Endothelial cell (in vitro differentiated cells): ENCODE measurements around the gene TBPL2. TPM values are rescaled to one million over a fixed set of nuclear protein-coding genes. Genes with fewer than 3 reads are reported as not detected.
"Not testable (repeated sequence)": the region's sequence is repeated elsewhere in the genome, so short reads cannot be mapped to it uniquely, and the experiment has no call there.

Experiments
- DNase-seq: peaks from one replicate; pipeline ENCODE4 v3.0.0; 2021; ENCODE audit warnings: low spot score
- H3K27ac Mint-ChIP-seq: one replicate; pipeline ENCODE4 v1.8.0; 2021; ENCODE audit warnings: mixed read lengths, inconsistent platforms; ENCODE audit not compliant: unreplicated experiment
- H3K27me3 Mint-ChIP-seq: one replicate; pipeline ENCODE4 v1.8.0; 2021; ENCODE audit warnings: mild to moderate bottlenecking, moderate library complexity, mixed read lengths, inconsistent platforms; ENCODE audit not compliant: unreplicated experiment
- H3K36me3 Mint-ChIP-seq: one replicate; pipeline ENCODE4 v1.8.0; 2021; ENCODE audit warnings: mild to moderate bottlenecking, low read depth, mixed read lengths, inconsistent platforms; ENCODE audit not compliant: unreplicated experiment
- H3K4me1 Mint-ChIP-seq: one replicate; pipeline ENCODE4 v1.8.0; 2021; ENCODE audit warnings: mild to moderate bottlenecking, mixed read lengths, inconsistent platforms; ENCODE audit not compliant: unreplicated experiment
- H3K4me3 Mint-ChIP-seq: one replicate; pipeline ENCODE4 v1.8.0; 2021; ENCODE audit warnings: mild to moderate bottlenecking, mixed read lengths, inconsistent platforms; ENCODE audit not compliant: unreplicated experiment
- H3K9me3 Mint-ChIP-seq: one replicate; pipeline ENCODE4 v1.8.0; 2021; ENCODE audit warnings: mixed read lengths, inconsistent platforms; ENCODE audit not compliant: unreplicated experiment
- CTCF ChIP-seq: fragments of 200-600 bp; sonication (generic); IDR thresholded peaks from one replicate; pipeline ENCODE4 v1.5.0; 2021; ENCODE audit warnings: antibody characterized with exemption; ENCODE audit not compliant: unreplicated experiment
- total RNA-seq: library from RNA; stranded (reverse); fragmentation: NEBNext Ultra II Directional; extraction: Animal tissue kit (Norgen Biotek cat#: 25700); gene quantifications from one replicate; pipeline ENCODE4 v1.2.1, GENCODE V29; 2021; ENCODE audit not compliant: unreplicated experiment

The TBPL2 gene
- total RNA-seq, 1 donor from 2014 or later: not detected

- Mint-ChIP-seq H3K4me3 (no peak overlapping the region), H3K36me3 (peaks cover 28% of the 10 kb centered on the region), H3K27ac (no peak overlapping the region), H3K27me3 (no peaks in the 10 kb centered on the region), H3K4me1 (no peaks in the 10 kb centered on the region), H3K9me3 (no peaks in the 10 kb centered on the region)
- no peak for DNase-seq
- no peak for TF ChIP-seq CTCF
Observed at GRCh38 chr14:55383541-55384140, 56.8 kb downstream of the TBPL2 start.

GRCh38 chr14:55383056-55383466, 57.4 kb downstream of the TBPL2 start:
- Mint-ChIP-seq H3K27ac (peak overlapping the region; percentile 58), H3K36me3 (peaks cover 26% of the 10 kb centered on the region)
- not testable (repeated sequence) for DNase-seq, H3K9me3 Mint-ChIP-seq, H3K4me1 Mint-ChIP-seq, H3K4me3 Mint-ChIP-seq, H3K27me3 Mint-ChIP-seq

DNA sequence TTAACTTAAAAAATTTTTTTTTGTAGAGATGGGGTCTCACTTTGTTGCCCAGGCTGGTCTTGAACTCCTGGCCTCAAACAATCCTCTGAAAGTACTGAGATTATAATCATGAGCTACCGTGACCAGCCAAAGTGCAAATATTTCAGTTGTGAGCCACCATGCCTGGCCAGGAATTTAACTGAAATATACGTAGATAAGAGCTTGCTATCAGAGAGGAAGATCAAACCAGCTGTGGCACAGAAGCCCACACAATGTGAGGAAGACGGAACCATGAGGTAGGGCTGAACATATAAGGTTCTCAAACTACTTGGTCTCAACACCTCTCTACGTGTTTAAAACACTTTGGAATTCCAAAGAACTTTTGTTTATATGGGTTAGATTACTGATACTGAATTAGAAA, 57.9 kb downstream of the TBPL2 start:
- Mint-ChIP-seq H3K4me3 (no peak overlapping the region), H3K27ac (no peak overlapping the region), H3K27me3 (no peaks in the 10 kb centered on the region), H3K36me3 (peaks cover 26% of the 10 kb centered on the region), H3K4me1 (no peaks in the 10 kb centered on the region), H3K9me3 (no peaks in the 10 kb centered on the region)
- TF ChIP-seq CTCF: no peak
- DNase-seq: no peak

DNA sequence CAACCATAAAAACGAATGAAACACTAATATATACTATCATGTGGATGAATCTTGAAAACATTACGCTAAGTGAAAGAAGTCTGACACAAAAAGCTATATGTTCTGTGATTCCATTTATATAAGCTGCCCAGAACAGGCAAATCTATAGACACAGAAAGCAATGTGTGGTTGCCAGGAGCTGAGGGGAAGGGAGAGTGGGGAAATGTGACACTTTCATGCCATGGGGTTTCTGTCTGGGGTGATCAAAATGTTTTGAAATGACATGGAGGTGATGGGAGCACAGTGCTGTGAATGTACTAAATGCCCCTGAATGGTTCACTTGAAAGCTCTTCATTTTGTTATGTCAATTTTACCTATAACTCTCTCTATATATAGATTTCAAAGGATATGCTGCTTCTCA, 58.9 kb downstream of the TBPL2 start:
- DNase-seq: no peak
- H3K36me3 Mint-ChIP-seq: peaks cover 29% of the 10 kb centered on the region

GRCh38 chr14:55381040-55381439, 59.4 kb downstream of the TBPL2 start:
- Mint-ChIP-seq H3K36me3 (peaks cover 31% of the 10 kb centered on the region), H3K27me3 (no peaks in the 10 kb centered on the region), H3K27ac (no peak overlapping the region), H3K4me3 (no peak overlapping the region), H3K4me1 (no peaks in the 10 kb centered on the region), H3K9me3 (no peaks in the 10 kb centered on the region)
- no peak for TF ChIP-seq CTCF
- no peak for DNase-seq

More for the DNA sequence above, 58.9 kb downstream of the TBPL2 start:
- no peak for TF ChIP-seq CTCF
- H3K4me3 Mint-ChIP-seq: no peak overlapping the region
- H3K27me3 Mint-ChIP-seq: no peaks in the 10 kb centered on the region
- no peaks in the 10 kb centered on the region for H3K4me1 Mint-ChIP-seq
- H3K9me3 Mint-ChIP-seq: no peaks in the 10 kb centered on the region
- H3K27ac Mint-ChIP-seq: peak overlapping the region; percentile 3
